H1 (cell line): ENCODE results near the gene RAD54L.

Source experiments
- EZH2 ChIP-seq: fragments of 200-600 bp; sonication (generic); IDR thresholded peaks from 2 replicates; pipeline ENCODE4 v1.7.1; 2012; ENCODE audit warnings: low read depth, mild to moderate bottlenecking, moderate library complexity, low read length, inconsistent platforms; ENCODE audit not compliant: severe bottlenecking
- JUN ChIP-seq: IDR thresholded peaks from 2 replicates; pipeline ENCODE4 v1.6.1; 2011; ENCODE audit warnings: low read depth, mild to moderate bottlenecking, improper control_type of control experiment, low read length
- NRF1 ChIP-seq: IDR thresholded peaks from 2 replicates; pipeline ENCODE4 v1.6.1; 2011; ENCODE audit warnings: mild to moderate bottlenecking, low read depth, low read length, improper control_type of control experiment
- RFX5 ChIP-seq: IDR thresholded peaks from 2 replicates; pipeline ENCODE4 v1.6.1; 2011; ENCODE audit warnings: low read depth, low read length, improper control_type of control experiment, borderline replicate concordance
- SP2 ChIP-seq: IDR thresholded peaks from 2 replicates; pipeline ENCODE4 v1.6.1; 2012; ENCODE audit warnings: mild to moderate bottlenecking, low read length, inconsistent platforms
- TEAD4 ChIP-seq: IDR thresholded peaks from 2 replicates; pipeline ENCODE4 v1.6.1; 2012; ENCODE audit warnings: low read depth, low read length, inconsistent platforms, mixed read lengths

- TF ChIP-seq RFX5 (no peak), JUN (no peak), TEAD4 (no peak), NRF1 (no peak), SP2 (no peak), EZH2 (no peak)
Observed at GRCh38 chr1:46219551-46220520, 27.7 kb upstream of the RAD54L start.
